ENCODE results near the gene TAPT1.

Gene TAPT1

GRCh38 chr4:16212138-16212782 is 14.0 kb downstream of the TAPT1 start:
- H3K27me3 ChIP-seq: no peaks in the 10 kb centered on the region
- H3K4me1 ChIP-seq: peaks cover 9% of the 10 kb centered on the region; the same call in 1 of the 2 replicates
- no peaks in the 10 kb centered on the region for H3K9me3 ChIP-seq
- H3K4me3 ChIP-seq (ENCODE audit: low read depth, low read length): no peak overlapping the region
- TF ChIP-seq CTCF (IDR thresholded peaks at IDR 0.05; ENCODE audit: low read depth, low read length): no peak
- peaks cover 3% of the 10 kb centered on the region; the same call in 1 of the 2 replicates for H3K36me3 ChIP-seq
- DNase-seq: no peak

- no peak for DNase-seq
- Histone ChIP-seq H3K4me3 (ENCODE audit: low read depth, low read length) (no peak overlapping the region), H3K4me1 (peaks cover 7% of the 10 kb centered on the region), H3K9me3 (no peaks in the 10 kb centered on the region), H3K27me3 (no peaks in the 10 kb centered on the region), H3K36me3 (no peaks in the 10 kb centered on the region)
- no peak for TF ChIP-seq CTCF (IDR thresholded peaks at IDR 0.05; ENCODE audit: low read depth, low read length)
These were observed 18.9 kb downstream of the TAPT1 start for GRCh38 chr4:16207409-16207808.

- H3K27me3 ChIP-seq: no peaks in the 10 kb centered on the region
- H3K4me3 ChIP-seq (ENCODE audit: low read depth, low read length): no peak overlapping the region
- H3K4me1 ChIP-seq: peaks cover 7% of the 10 kb centered on the region
- no peaks in the 10 kb centered on the region for H3K9me3 ChIP-seq
- no peaks in the 10 kb centered on the region for H3K36me3 ChIP-seq
- DNase-seq: no peak
- no peak for TF ChIP-seq CTCF (IDR thresholded peaks at IDR 0.05; ENCODE audit: low read depth, low read length)
These were observed 19.4 kb downstream of the TAPT1 start for GRCh38 chr4:16206848-16207247.

GRCh38 chr4:16206301-16206700 is 20.0 kb downstream of the TAPT1 start:
- peaks cover 7% of the 10 kb centered on the region for H3K4me1 ChIP-seq
- H3K36me3 ChIP-seq: no peaks in the 10 kb centered on the region
- TF ChIP-seq CTCF (IDR thresholded peaks at IDR 0.05; ENCODE audit: low read depth, low read length): no peak
- H3K27me3 ChIP-seq: no peaks in the 10 kb centered on the region
- no peak overlapping the region for H3K4me3 ChIP-seq (ENCODE audit: low read depth, low read length)
- no peaks in the 10 kb centered on the region for H3K9me3 ChIP-seq
- DNase-seq: no peak

GRCh38 chr4:16205298-16206164 is 20.7 kb downstream of the TAPT1 start:
- no peaks in the 10 kb centered on the region for H3K36me3 ChIP-seq
- H3K4me1 ChIP-seq: peaks cover 7% of the 10 kb centered on the region
- H3K9me3 ChIP-seq: no peaks in the 10 kb centered on the region
- H3K27me3 ChIP-seq: no peaks in the 10 kb centered on the region
- peak; percentile 77 for TF ChIP-seq CTCF (IDR thresholded peaks at IDR 0.05; ENCODE audit: low read depth, low read length)
- no peak overlapping the region for H3K4me3 ChIP-seq (ENCODE audit: low read depth, low read length)
- DNase-seq: no peak

- no peaks in the 10 kb centered on the region for H3K9me3 ChIP-seq
- no peak for DNase-seq
- no peak for TF ChIP-seq CTCF (IDR thresholded peaks at IDR 0.05; ENCODE audit: low read depth, low read length)
- no peak overlapping the region for H3K4me3 ChIP-seq (ENCODE audit: low read depth, low read length)
- no peaks in the 10 kb centered on the region for H3K36me3 ChIP-seq
- peaks cover 7% of the 10 kb centered on the region for H3K4me1 ChIP-seq
- no peaks in the 10 kb centered on the region for H3K27me3 ChIP-seq
These were observed 21.8 kb downstream of the TAPT1 start for GRCh38 chr4:16204505-16204904.
